ENCODE measurements around the gene DEFB112. TPM values are rescaled to one million over a fixed set of nuclear protein-coding genes. Genes with fewer than 3 reads are reported as not detected.

DEFB112 gene
- total RNA-seq, 1 experiment from 2014 or later, result not detected

GRCh38 chr6:50025258-50025657 lies 24.5 kb downstream of the DEFB112 start:
- Histone ChIP-seq H3K79me2 (ENCODE audit: low read depth) (no peaks in the 10 kb centered on the region), H3K27ac (no peak overlapping the region), H3K36me3 (ENCODE audit: low read depth) (no peaks in the 10 kb centered on the region), H2AFZ (no peak overlapping the region), H3K4me3 (no peak overlapping the region), H3K27me3 (ENCODE audit: insufficient read depth, low read depth) (no peaks in the 10 kb centered on the region), H3K4me2 (no peak overlapping the region), H3K9me3 (ENCODE audit: insufficient read depth, low read depth) (no peaks in the 10 kb centered on the region), H4K20me1 (ENCODE audit: insufficient read depth) (no peaks in the 10 kb centered on the region), H3K9me2 (ENCODE audit: insufficient read depth) (no peaks in the 10 kb centered on the region; the same call in 1 of the 2 replicates), H3F3A (ENCODE audit: insufficient read depth, low read depth) (no peaks in the 10 kb centered on the region), H3K4me1 (replicated peaks; ENCODE audit: insufficient read depth) (no peaks in the 10 kb centered on the region)
- POLR2A ChIA-PET (ENCODE audit: unreplicated experiment), result no interaction called here
- CTCF ChIA-PET, result no interaction called here
- DNase-seq, result no peak
- TF ChIP-seq EZH2 (IDR thresholded peaks at IDR 0.05; ENCODE audit: low read depth) (no peak), CTCF (conservative IDR thresholded peaks at IDR 0.05) (no peak)
- intact Hi-C loops (cut with micrococcal nuclease; ENCODE audit: unreplicated experiment), result no loop called here
- BruUV-seq (replicated peaks), result no TSS peak

GRCh38 chr6:50021894-50022293 lies 27.8 kb downstream of the DEFB112 start, which contains the start of gene DEFB110:
Gene DEFB110, minus strand, starts transcription at chr6:50021994. Its CDS starts 59 bp downstream, at chr6:50021935.
- Histone ChIP-seq H3K79me2 (ENCODE audit: low read depth) (no peaks in the 10 kb centered on the region), H3K4me1 (replicated peaks; ENCODE audit: insufficient read depth) (no peaks in the 10 kb centered on the region), H2AFZ (no peak within 1 kb of the TSS), H3K9me2 (ENCODE audit: insufficient read depth) (no peaks in the 10 kb centered on the region), H3K9me3 (ENCODE audit: insufficient read depth, low read depth) (no peaks in the 10 kb centered on the region), H4K20me1 (ENCODE audit: insufficient read depth) (no peaks in the 10 kb centered on the region), H3K36me3 (ENCODE audit: low read depth) (no peaks in the 10 kb centered on the region), H3K27ac (no peak within 1 kb of the TSS), H3K4me3 (no peak within 1 kb of the TSS), H3F3A (ENCODE audit: insufficient read depth, low read depth) (no peaks in the 10 kb centered on the region), H3K27me3 (ENCODE audit: insufficient read depth, low read depth) (no peaks in the 10 kb centered on the region), H3K4me2 (no peak within 1 kb of the TSS)
- DNase-seq, result no peak
- POLR2A ChIA-PET (ENCODE audit: unreplicated experiment), result no interaction called here
- no TSS peak for BruUV-seq (replicated peaks)
- TF ChIP-seq CTCF (conservative IDR thresholded peaks at IDR 0.05), result no peak
- TF ChIP-seq EZH2 (IDR thresholded peaks at IDR 0.05; ENCODE audit: low read depth), result no peak
- CTCF ChIA-PET, result no interaction called here
- intact Hi-C loops (cut with micrococcal nuclease; ENCODE audit: unreplicated experiment), result no loop called here

DNA sequence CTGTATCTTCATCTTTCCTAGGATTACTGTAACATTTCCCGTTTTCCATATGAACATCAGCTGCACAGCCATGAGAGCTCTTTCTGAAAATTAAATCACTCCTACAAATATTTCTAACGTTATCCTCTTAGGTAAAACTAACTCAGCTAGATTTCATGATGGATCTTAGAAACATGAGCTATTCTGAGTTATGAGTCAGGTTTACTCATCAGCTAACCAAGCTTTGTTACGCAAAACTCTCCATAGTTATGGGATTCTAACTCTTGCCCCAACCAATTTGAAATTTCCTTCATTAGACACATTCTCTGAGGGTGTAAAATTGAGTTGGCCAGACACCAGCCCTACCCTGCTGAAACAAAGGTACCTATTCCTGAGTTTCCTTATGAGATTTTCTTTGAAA lies 41.9 kb downstream of the DEFB112 start:
- Histone ChIP-seq H3K4me2 (no peak overlapping the region), H3K4me1 (replicated peaks; ENCODE audit: insufficient read depth) (no peaks in the 10 kb centered on the region), H3K4me3 (no peak overlapping the region), H3K9me2 (ENCODE audit: insufficient read depth) (no peaks in the 10 kb centered on the region; the same call in 1 of the 2 replicates), H3K27me3 (ENCODE audit: insufficient read depth, low read depth) (no peaks in the 10 kb centered on the region), H4K20me1 (ENCODE audit: insufficient read depth) (no peaks in the 10 kb centered on the region), H3K9me3 (ENCODE audit: insufficient read depth, low read depth) (no peaks in the 10 kb centered on the region), H3K36me3 (ENCODE audit: low read depth) (no peaks in the 10 kb centered on the region), H2AFZ (no peak overlapping the region), H3K79me2 (ENCODE audit: low read depth) (no peaks in the 10 kb centered on the region), H3F3A (ENCODE audit: insufficient read depth, low read depth) (no peaks in the 10 kb centered on the region), H3K27ac (no peak overlapping the region)
- TF ChIP-seq EZH2 (IDR thresholded peaks at IDR 0.05; ENCODE audit: low read depth) (no peak), CTCF (conservative IDR thresholded peaks at IDR 0.05) (no peak)
- intact Hi-C loops (cut with micrococcal nuclease; ENCODE audit: unreplicated experiment), result no loop called here
- BruUV-seq (replicated peaks), result no TSS peak
- CTCF ChIA-PET, result no interaction called here
- POLR2A ChIA-PET (ENCODE audit: unreplicated experiment), result no interaction called here
- DNase-seq, result peak in 1 of 2 experiments; percentile 43
